Heart left ventricle (tissue), 13 donors: Measurements from ENCODE around the gene DPH3.

ENCODE experiments used
- CTCF ChIP-seq, 12 donors: fragments of 200-600 bp; sonication (generic) in 4 of 12; IDR thresholded peaks; one replicate each; pipeline versions ENCODE4 v1.5.0 to v1.8.0; 2018 to 2022; ENCODE audit warnings: antibody characterized with exemption in 12 of 12, mild to moderate bottlenecking in 5 of 12
- POLR2A ChIP-seq, 2 donors: fragments of 450-650 bp; IDR thresholded peaks; one replicate each; pipeline ENCODE4 v1.6.1; 2017; ENCODE audit warnings: antibody characterized with exemption in 2 of 2, mild to moderate bottlenecking in 2 of 2, moderate library complexity in 2 of 2
- donor health status: ischemic (EF 13 %, LVEDD 7.1; RV severe dilation, severe dysfunction).
- donor health status: DM: no; HTN: yes; CAD: no.
- donor health status: DM: no; HTN: no; CAD: no.
- donor health status: ischemic (EF 25% LVEDD 6.9; RV normal size, moderate dysfunction).
- donor health status: ischemic (EF 25% LVEDD 5.7; RV mildly dilated, moderate dysfunction).
- donor health status: ischemic (EF 35%, LVEDD 5.7; RV mildly dilated, moderate dysfunction).
- donor health status: nonischemic (EF 11% LVEDD 7.7; RV severe dilation, severe dysfunction).
- donor health status: DM: yes; HTN: yes; CAD: no.
- donor health status: PGD.
- donor health status: ischemic (EF 29% LVEDD 5.4; RV normal size, mild dysfunction).
- donor health status: nonischemic (EF 23%, LVEDD 6.1; RV moderate dilation, normal function).

- TF ChIP-seq CTCF (IDR thresholded peaks at IDR 0.05) (no peak), POLR2A (IDR thresholded peaks at IDR 0.05) (no peak)
Observed at GRCh38 chr3:16236030-16236639, 28.6 kb downstream of the DPH3 start.
